ENCODE data around the gene MOB3C. TPM values are rescaled to one million over a fixed set of nuclear protein-coding genes. Genes with fewer than 3 reads are reported as not detected.

Gene MOB3C
- total RNA-seq, 1 donor from 2014 or later: 8.6 TPM

- DNase-seq (ENCODE audit: low read depth in 2 of 2): no peak
Measured at GRCh38 chr1:46576596-46576995, 40.0 kb downstream of the MOB3C start.

- no peak for DNase-seq (ENCODE audit: low read depth in 2 of 2)
Measured at GRCh38 chr1:46575778-46576177, 40.8 kb downstream of the MOB3C start.

- no peak for DNase-seq (ENCODE audit: low read depth in 2 of 2)
Measured at GRCh38 chr1:46575300-46575699, 41.3 kb downstream of the MOB3C start.

DNA sequence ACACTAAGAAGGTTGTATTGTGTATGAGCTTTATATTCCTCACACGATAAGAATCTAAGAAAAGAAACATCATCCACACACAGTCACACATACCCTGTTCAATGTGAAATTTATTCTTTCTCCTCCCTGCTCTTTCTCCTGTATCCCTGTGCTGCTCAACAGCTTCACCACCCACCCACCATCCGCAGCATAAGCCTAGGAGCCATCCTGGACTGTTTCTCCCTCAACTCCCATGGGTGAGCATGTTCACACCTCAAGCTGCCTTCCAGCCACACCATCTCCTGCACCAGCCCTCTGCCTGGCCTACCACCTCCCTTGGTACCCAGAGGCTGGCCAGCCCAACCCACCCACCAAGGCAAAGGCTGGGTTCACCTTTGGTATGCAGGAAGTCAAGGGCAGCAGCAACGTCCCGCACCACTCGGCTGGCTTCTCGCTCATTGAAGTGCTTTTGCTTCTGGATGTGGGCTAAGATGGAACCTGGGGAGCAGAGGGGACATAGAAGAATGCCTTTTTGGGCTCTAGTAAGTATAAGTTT is 44.9 kb downstream of the MOB3C start:
- DNase-seq (ENCODE audit: low read depth in 2 of 2): no peak

DNA sequence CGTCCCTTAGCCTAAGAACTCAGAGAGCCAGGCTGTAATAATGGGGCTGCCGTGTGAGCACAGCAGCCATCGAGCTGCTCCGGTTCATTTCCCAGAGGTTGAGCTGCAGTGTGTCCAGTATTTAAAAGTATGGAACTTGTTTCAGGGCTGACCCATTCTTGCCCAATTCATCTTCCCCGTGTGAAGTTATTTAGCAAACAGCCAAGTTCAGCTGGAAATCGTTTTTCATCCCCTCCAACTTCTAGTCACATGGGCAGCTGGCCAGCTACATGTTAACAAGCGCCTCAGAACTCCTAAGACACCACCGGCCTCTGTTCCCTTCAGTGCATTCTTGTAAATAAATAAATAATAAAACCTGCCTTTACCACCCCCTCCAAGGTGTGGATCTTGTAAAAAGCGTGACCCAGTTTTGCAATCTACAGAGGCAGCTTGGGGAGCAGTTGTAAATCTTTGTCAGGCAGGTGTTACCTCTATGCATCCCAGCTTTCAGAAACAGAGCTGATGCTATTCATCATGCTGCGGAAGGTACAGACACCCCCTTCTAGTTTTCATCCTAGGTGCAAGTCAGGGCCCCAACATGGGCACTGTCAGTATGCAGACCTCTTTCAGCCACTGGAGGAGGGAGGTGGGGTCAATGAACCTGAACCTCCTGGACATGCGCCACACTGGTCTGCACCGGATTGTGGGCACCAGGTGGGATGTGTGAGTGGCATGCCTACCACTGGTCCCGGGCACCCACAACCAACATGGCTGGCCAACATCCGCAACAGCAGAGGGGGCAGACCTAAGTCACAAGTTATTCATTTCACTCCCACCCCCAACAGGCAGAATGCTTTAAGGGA is 46.5 kb downstream of the MOB3C start:
- DNase-seq (ENCODE audit: low read depth in 2 of 2): no peak

- no peak for DNase-seq (ENCODE audit: low read depth in 2 of 2)
Measured at GRCh38 chr1:46569116-46569515, 47.5 kb downstream of the MOB3C start.

GRCh38 chr1:46568461-46568891 is 48.1 kb downstream of the MOB3C start:
- DNase-seq (ENCODE audit: low read depth in 2 of 2): no peak

- DNase-seq (ENCODE audit: low read depth in 2 of 2): no peak
Measured at GRCh38 chr1:46563341-46563740, 53.3 kb downstream of the MOB3C start.

GRCh38 chr1:46562498-46562897 is 54.1 kb downstream of the MOB3C start:
- DNase-seq (ENCODE audit: low read depth in 2 of 2): no peak

DNA sequence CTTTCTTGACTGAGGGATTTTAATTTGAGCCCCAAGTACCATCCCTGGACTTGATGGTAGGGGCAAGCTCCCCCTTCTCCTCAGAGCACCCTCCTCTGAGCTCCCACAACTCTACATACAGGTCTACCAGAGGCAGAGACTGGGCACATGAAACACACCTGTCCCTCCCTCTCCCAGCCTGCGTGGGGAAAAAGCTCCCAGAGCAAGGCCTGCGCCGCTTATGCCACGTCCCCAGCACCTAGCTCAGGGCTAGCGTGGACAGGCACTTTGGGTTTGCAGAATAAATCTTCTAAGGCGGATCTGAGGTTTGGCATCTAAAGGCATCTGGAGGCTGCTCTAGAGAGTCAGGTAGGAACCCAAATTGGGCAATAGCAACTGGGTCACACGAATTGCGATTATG is 57.6 kb downstream of the MOB3C start:
- no peak for DNase-seq (ENCODE audit: low read depth in 2 of 2)

GRCh38 chr1:46558141-46558963 is 58.3 kb downstream of the MOB3C start:
- DNase-seq (ENCODE audit: low read depth in 2 of 2): no peak

Other genes starting within 250 kb of the MOB3C start
- 0.64 and 1.1 TPM in 2 replicates for gene FAAH, start 222.5 kb downstream of the MOB3C start, total RNA-seq
- gene DMBX1, start 127.0 kb downstream of the MOB3C start, total RNA-seq: not detected in 2 replicates
- gene KNCN, start 65.2 kb downstream of the MOB3C start, total RNA-seq: not detected in 2 replicates
- 14.6 and 17.1 TPM in 2 replicates for gene MKNK1, start 12.5 kb downstream of the MOB3C start, total RNA-seq
- 25.0 and 25.4 TPM in 2 replicates for gene ATPAF1, start 51.6 kb upstream of the MOB3C start, total RNA-seq
- gene TEX38, start 55.0 kb upstream of the MOB3C start, total RNA-seq: not detected in 2 replicates
- gene EFCAB14, start 102.3 kb upstream of the MOB3C start, total RNA-seq: 56.5 and 57.1 TPM in 2 replicates
- not detected in 2 replicates for gene CYP4B1, start 182.2 kb upstream of the MOB3C start, total RNA-seq

Data from dermis microvascular lymphatic vessel endothelial cell (primary cell).